Measurements from ENCODE around the gene SNUPN.

The SNUPN gene

DNA sequence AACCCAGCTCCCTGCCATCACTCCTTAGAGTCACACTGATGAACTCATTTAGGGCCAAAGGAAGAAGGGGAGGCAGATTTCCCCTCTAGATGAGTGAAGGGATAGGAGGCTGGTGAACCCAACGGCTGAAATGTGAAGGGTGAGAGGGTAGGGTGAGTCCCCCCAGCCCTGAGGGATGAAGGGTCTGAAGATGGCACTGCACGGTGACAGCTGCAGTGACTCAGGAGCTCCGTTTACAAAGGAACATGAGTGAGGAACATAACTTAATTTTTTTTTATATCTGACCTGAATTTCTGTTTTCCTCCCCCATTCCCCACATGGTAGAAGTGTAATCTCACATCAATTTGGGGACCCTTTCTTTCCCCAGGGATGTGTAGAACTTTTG is 36.2 kb upstream of the SNUPN start:
- Histone ChIP-seq H3K36me3 (replicated peaks) (peaks cover 20% of the 10 kb centered on the region), H3K27ac (peak overlapping the region; percentile 85), H3K27me3 (replicated peaks) (no peaks in the 10 kb centered on the region), H3K4me3 (ENCODE audit: low read depth, low read length) (no peak overlapping the region)
- in situ Hi-C loops (cut with HindIII; ENCODE audit: low pct_ligation_motif_present, low sequenced_read_pairs) = no loop called here
- TF ChIP-seq, protein P1, sequence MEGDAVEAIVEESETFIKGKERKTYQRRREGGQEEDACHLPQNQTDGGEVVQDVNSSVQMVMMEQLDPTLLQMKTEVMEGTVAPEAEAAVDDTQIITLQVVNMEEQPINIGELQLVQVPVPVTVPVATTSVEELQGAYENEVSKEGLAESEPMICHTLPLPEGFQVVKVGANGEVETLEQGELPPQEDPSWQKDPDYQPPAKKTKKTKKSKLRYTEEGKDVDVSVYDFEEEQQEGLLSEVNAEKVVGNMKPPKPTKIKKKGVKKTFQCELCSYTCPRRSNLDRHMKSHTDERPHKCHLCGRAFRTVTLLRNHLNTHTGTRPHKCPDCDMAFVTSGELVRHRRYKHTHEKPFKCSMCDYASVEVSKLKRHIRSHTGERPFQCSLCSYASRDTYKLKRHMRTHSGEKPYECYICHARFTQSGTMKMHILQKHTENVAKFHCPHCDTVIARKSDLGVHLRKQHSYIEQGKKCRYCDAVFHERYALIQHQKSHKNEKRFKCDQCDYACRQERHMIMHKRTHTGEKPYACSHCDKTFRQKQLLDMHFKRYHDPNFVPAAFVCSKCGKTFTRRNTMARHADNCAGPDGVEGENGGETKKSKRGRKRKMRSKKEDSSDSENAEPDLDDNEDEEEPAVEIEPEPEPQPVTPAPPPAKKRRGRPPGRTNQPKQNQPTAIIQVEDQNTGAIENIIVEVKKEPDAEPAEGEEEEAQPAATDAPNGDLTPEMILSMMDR (IDR thresholded peaks at IDR 0.05; ENCODE audit: low read depth, low read length, missing control alignments) = no peak
- no peak for DNase-seq

- TF ChIP-seq, protein P1 (IDR thresholded peaks at IDR 0.05; ENCODE audit: low read depth, low read length, missing control alignments) = no peak
- in situ Hi-C loops (cut with HindIII; ENCODE audit: low pct_ligation_motif_present, low sequenced_read_pairs) = no loop called here
- peak; percentile 92 for DNase-seq
- H3K36me3 ChIP-seq (replicated peaks) = peaks cover 21% of the 10 kb centered on the region
- no peak overlapping the region for H3K4me3 ChIP-seq (ENCODE audit: low read depth, low read length)
- no peaks in the 10 kb centered on the region for H3K27me3 ChIP-seq (replicated peaks)
- H3K27ac ChIP-seq = peak overlapping the region; percentile 85
These were observed 35.7 kb upstream of the SNUPN start for GRCh38 chr15:75661100-75661755.

- no peaks in the 10 kb centered on the region for H3K27me3 ChIP-seq (replicated peaks)
- H3K27ac ChIP-seq = peak overlapping the region; percentile 85
- DNase-seq = no peak
- no peak overlapping the region for H3K4me3 ChIP-seq (ENCODE audit: low read depth, low read length)
- TF ChIP-seq, protein P1 (IDR thresholded peaks at IDR 0.05; ENCODE audit: low read depth, low read length, missing control alignments) = no peak
- H3K36me3 ChIP-seq (replicated peaks) = peaks cover 21% of the 10 kb centered on the region
- in situ Hi-C loops (cut with HindIII; ENCODE audit: low pct_ligation_motif_present, low sequenced_read_pairs) = no loop called here
These were observed 34.6 kb upstream of the SNUPN start for GRCh38 chr15:75659928-75660645.

DNA sequence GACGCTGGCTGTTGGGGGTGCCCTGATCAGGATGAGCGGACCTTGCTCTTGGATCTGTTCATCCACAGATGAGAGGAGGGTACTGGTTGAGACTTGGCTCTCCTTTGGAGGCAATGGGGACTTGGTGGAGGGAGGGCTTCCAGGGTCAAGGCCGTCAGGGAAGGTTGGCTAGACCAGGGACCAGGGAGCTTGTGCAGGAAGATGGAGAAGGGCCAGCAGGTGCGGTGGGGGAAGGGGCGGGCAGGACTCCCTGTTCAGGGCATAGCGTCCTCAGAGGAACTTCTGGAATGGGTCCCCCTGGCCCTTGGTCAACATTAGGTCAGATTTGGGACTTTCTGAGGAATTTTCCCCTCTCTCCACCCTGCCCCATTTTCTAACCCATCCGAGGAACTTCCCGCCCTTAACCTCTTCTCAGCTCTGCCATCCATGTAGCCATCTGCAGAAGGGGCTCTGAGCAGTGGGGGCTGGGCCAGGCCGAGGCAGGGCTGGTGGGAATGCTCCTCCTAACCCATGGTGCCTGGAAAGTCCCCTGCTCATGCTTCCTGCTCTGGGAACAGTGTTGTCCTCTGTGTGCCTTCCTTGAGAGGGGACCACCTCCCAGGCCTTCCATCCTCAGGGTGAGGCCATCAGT is 33.7 kb upstream of the SNUPN start:
- peaks cover 24% of the 10 kb centered on the region for H3K36me3 ChIP-seq (replicated peaks)
- TF ChIP-seq, protein P1 (IDR thresholded peaks at IDR 0.05; ENCODE audit: low read depth, low read length, missing control alignments) = no peak
- no peak overlapping the region for H3K27ac ChIP-seq
- no peak for DNase-seq
- in situ Hi-C loops (cut with HindIII; ENCODE audit: low pct_ligation_motif_present, low sequenced_read_pairs) = no loop called here
- no peaks in the 10 kb centered on the region for H3K27me3 ChIP-seq (replicated peaks)
- no peak overlapping the region for H3K4me3 ChIP-seq (ENCODE audit: low read depth, low read length)

GRCh38 chr15:75656813-75657212 is 31.3 kb upstream of the SNUPN start:
- Histone ChIP-seq H3K4me3 (ENCODE audit: low read depth, low read length) (no peak overlapping the region), H3K27ac (no peak overlapping the region), H3K36me3 (replicated peaks) (peaks cover 27% of the 10 kb centered on the region), H3K27me3 (replicated peaks) (no peaks in the 10 kb centered on the region)
- no peak for DNase-seq
- in situ Hi-C loops (cut with HindIII; ENCODE audit: low pct_ligation_motif_present, low sequenced_read_pairs) = no loop called here
- TF ChIP-seq, protein P1 (IDR thresholded peaks at IDR 0.05; ENCODE audit: low read depth, low read length, missing control alignments) = no peak
